Measurements from ENCODE around the gene INPP4B. TPM values are rescaled to one million over a fixed set of nuclear protein-coding genes. Genes with fewer than 3 reads are reported as not detected.
"Not testable (repeated sequence)": the region's sequence is repeated elsewhere in the genome, so short reads cannot be mapped to it uniquely, and the experiment has no call there.

INPP4B gene
- polyA plus RNA-seq, 12 donors: 17.7 to 45.1 (median 36.1) TPM; not detected in 1

DNA sequence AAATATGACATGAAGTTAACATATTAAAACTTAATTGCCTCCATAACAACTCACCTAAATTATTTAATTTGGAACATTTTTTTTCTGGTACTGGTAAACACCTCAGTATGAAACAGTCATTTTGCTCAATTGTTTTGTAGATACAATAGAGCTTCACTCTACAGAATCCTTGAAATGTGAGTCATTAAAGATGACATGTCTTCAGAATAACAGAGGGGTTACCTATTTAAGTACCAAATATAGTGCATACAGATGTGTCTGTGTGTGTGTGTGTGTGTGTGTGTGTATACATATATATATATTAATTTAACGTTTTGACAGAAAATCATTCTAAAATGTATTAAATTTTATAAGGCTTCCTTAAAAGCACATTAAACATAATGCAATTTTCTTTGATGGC lies 297.6 kb downstream of the INPP4B start:
- DNase-seq: no peak

DNA sequence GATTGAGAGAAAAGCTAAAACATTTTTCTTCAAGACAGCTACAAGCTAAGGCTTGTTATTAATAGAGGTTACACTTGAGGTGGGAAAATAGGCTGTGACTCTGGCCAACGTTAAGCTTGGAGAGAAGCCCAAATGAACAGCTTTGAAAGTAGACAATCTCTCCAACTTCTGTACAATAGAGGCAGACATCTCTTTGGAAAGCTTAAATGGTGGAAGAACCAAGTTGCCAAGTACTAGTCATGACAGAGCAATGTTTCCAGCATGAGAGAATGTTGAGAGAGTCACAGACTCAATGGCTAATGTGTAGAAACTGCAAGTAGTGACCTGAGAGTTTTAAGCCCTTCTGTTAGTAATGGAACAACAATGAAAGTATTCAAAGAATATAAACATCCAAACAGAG lies 298.1 kb downstream of the INPP4B start:
- peak; percentile 14 for DNase-seq

DNA sequence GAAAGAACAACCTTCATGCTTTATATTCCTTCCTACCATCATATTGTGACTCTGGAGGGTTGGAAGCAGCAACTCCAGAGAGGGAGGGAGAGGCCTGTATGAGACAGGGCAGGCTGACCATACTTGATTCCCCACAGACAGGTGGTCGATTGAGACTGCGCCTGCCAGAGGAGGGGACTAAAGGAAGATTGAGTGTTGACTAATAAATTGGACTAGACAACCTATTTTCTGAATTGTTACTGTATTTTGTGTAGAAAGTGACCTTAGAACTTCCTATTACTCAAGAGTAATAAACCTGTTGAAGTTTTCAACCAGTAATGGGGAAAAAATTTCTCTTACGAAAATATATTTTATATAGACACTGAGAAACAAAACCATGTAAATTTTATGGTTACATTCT lies 301.5 kb downstream of the INPP4B start:
- no peak for DNase-seq

DNA sequence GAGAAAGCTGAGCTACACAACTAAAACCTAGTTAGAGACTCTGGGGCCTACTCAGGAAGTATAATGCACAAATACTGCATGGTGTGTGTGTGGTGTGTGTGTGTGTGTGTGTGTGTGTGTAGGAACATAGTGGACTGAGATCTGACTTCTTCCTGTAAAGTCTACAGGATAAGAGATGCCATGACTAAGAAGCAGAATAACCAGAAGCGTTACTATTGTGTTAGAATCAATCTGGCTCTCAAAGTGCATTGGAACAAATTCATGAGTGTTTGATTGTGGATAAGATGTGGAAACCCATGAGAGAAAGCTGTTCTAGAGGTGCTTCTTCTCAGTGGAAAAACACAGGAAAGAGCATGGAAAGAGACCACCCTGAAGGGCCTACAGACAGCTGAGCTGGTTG lies 302.1 kb downstream of the INPP4B start:
- DNase-seq: no peak

DNA sequence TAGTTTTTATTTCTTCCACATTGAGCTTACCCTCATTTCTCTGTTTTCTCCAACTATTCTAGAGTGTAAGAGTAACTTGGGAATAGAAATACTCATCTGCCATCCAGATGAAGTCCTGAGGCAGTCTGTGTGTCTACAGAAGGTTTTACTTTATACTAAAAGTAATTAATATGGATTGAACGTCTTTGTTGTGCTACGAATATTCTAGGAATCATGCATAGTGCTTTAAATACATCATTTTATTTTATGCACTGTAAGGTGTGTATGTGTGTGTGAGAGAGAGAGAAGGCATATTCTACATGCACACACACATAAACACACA lies 305.7 kb downstream of the INPP4B start:
- DNase-seq: no peak

DNA sequence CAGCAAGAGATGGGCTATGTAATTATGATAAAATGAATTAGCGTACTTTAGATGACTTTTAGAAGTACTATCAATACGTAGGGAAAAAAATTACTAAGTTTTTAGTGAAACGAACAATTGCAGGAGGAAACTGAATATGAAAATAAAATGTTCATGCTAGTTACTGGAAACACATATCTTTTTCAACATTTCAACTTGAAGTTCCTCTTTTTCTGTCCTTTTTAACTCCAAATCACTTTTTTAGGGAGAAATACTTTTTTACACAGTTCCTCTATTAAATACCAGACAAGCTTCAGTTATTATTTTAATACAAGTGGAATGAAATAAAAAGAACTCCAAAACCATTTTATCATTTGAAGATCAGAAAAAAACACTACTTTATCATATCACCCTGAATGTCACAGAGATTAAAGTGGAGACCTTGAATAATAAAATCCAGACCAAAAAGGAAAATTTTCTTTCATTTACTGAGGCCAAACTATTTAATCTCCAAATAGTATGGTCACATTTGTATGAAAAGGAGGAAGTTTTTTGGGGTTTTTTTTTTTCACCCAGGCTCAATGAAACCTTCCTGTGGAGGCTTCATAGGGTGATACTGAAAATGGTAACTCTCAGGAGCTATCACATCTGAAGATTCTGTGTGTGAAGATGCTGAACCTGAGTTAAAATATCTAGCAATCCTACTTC lies 306.2 kb downstream of the INPP4B start:
- no peak for DNase-seq

DNA sequence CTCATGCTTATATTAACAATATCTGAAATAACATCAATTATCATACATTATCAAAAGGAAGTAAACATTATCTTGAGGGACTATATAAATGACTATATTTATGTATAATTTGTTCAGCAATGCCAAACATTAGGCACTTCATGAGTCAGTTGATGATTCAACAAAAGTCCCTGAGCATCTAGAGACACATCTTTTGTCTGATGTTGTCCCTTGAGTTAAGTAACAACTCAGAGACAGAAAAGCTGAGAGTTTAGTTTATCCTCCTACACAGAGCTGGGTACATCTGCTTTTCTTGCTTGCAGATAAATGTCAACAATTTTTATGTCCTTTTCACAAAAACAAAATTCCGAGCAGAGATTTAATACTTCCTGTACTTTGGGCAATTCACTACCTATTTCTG lies 311.1 kb downstream of the INPP4B start:
- DNase-seq: no peak

DNA sequence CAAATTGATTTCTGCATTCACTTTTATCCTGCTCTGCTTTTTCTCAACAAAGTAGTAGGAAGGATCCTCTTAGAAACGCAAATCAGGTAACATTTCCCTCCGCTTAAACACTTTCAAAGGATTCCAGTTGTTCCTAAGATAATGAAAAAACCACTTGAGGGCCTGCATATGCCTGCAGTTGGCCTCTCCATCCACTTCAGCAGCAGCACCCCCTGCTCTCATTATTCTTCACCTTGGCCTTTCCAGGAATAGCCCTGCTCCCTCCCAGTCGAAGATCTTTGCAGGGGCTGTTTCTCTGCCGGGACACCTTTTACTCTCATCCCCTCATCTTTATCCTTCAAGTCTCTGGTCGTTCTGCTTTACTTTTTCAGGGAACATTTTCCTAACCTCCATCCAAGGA lies 314.0 kb downstream of the INPP4B start:
- DNase-seq: no peak

DNA sequence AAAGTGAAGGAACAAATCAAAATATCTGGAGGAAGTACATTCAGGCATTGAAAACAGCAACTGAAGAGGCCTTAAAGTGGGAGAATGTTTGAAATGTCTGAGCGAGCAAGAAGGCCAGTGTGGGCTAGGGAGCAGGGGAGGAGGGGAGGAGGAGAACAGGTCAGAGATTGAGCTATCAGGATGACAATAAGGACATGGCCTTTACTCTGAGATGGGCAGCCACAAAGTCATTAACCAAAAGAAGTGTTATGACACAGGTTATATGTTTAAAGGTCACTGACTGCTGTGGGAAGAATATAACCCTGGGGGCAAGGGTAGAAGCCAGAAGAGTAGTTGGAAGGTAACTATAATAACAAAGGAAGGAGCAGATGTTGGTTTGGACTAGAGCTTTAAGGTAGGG lies 315.4 kb downstream of the INPP4B start:
- DNase-seq: no peak

DNA sequence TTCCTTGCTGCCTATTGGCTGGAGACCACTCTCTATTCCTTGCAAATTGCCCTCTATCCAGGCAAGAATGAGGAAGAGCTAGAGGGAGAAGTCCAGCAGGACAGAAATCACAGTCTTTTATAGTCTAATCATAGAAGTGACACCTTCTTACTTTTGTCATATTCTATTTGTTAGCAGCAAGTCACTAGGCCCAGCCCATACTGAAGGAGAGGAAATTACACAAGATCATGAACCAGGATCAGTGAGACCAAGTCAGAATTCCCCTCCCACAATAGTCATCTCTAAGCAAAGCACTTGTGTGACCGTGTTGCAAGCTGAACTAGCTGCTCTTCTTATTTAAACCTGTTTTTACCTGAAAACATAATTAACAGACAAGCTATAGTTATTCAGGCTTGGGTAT lies 317.7 kb downstream of the INPP4B start:
- no peak for DNase-seq

DNA sequence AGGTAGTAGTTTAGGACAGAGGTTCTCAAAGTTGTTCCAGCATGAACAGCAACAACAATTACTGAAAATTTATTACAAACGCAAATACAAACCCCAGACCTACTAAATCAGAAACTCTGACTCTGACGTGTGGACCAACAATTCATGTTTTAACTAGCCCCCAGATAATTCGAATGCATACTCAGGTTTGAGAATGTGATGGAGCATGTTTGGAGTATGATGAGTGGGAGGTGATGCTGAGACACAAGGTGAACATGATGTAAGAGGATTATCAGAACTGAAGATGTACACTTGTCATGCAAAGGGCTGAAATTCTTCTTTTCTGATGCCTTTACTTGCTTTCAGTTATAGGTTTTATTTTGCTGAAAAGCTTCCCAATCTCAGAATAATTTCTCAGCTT lies 323.0 kb downstream of the INPP4B start:
- no peak for DNase-seq

DNA sequence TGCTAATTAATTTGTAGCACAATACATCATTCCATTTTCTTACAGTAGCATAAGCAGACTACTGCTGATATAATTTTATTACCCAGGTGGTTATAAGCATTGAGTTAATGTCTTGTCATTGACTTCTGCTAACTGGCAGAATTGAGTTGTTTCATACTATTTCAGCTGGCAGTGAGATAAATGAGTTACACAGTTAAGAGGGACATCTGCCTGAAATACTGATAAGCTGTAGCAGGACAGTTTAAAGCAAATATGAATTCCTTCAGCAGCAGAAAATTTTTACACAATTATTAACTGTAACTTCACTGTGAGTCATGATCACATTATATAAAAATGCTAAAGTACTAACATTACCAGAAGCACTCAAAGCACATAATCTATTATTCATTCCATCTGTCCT lies 326.8 kb downstream of the INPP4B start:
- no peak for DNase-seq

DNA sequence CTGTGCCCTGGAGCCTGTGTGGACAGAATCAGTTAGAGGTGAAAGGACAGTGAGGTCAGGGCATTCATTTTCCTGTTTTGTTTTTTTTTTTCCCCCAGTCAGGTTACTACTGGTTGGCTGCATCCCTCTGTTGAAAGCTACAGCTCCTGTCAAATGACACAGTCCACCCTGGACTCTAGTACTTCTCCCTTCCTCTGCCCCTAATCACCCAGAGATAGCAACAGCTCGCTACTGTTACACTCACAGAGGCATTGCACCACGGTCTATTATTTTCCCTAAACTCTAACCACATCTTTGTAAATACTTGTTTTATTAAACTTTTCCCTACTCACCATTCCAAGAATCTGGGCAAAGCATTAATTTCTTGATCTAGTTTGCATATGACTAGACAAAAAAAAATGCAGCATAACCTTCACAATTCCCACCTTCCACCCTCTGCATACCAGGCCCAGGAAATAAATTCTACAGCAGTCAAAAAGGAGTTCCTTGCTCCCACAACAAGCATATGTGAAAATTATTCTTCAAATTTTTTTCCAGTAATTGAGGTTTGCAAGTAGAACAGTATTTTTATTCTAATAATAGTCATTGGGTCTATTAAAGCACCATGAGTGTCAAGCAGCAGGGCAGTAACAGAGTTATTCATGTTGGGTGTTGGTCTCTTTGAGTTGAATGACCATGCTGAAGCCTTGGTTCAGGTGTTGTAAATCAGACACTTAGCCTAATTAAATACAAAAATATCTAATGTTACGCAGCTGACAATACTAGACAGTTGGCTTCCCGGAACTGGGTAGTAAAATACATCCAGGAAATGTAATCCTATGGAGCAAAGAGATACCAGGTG lies 329.2 kb downstream of the INPP4B start:
- no peak for DNase-seq

DNA sequence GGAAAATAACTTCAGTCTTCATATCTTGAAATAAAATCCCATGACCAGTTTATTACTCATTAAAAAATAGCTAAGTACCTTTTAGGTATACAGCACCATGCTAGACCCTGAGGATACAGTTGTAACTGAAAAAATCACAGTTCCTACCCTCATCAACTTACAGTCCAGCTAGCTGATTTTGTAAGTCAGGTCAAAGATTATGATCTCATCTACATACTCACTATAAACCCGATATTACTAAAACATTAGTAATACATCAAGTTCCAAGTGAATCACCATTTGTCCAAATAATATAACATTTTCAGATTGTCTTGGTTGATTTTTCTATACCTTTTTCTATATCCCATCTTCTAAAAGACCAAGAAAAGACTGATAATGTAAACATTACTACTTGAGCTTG lies 333.9 kb downstream of the INPP4B start:
- DNase-seq: no peak

DNA sequence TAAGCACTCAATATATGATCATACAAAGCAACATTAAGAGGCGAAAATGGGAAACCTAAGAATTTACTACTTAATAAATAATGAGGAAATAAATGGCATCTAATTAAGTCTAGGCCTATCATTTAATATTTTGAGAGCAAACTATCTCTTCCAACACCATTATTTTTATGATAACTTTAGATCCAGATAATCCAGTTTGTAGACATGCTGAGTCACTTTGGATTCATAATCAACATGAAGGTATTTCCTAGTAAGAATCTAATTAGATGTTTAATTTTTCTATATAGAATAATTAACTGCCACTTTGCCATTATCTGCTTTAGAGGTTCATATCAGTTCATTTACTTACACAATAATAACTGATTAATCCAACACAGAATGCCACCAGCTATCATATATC lies 336.2 kb downstream of the INPP4B start:
- DNase-seq: no peak

DNA sequence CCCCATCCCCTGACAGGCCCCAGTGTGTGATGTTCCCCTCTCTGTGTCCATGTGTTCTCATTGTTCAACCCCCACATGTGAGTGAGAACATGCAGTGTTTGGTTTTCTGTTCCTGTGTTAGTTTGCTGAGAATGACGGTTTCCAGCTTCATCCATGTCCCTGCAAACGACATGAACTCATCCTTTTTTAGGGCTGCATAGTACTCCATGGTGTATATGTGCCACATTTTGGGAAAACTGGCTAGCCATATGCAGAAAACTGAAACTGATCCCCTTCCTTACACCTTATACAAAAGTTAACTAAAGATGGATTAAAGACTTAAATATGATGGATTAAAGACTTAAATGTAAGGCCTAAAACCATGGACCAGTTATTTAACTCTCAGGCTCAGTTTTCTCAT lies 336.7 kb downstream of the INPP4B start:
- DNase-seq: not testable (repeated sequence)

DNA sequence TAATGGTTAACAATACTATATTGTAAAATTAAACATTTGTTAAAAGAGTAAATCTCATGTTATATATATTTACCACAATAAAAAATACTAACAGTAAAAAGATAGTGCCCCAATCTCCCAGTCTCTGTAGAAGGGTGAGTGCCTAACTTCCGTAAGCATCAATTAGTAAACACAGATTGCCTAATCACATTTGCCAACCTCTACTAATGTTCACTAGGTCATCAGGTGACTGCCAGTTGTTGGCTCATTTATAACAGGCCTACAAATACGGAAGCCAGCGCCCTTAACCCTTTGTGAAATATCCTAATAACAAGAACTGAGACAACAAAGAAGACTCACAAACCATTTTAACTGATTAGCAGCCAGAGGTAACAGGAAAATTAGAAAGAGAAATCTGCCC lies 345.1 kb downstream of the INPP4B start:
- no peak for DNase-seq

DNA sequence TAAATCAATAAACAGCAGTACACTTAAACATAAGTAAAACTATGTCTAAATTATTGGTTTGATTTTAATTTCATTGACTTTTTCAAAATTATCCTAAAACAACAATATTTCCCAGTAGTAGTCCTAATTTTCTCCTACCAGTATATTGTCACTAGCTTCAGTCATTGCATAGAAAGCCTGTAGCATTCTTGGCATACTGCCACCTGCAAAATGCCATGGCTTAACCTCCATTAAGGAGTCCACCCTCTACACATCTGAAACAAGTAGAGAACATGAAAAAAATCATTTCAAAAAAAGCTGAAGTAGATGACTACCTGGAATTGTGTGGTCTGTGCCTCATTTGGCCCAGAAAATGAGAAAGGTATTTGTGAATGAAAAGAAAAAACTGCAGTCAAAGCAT lies 348.5 kb downstream of the INPP4B start:
- DNase-seq: no peak

DNA sequence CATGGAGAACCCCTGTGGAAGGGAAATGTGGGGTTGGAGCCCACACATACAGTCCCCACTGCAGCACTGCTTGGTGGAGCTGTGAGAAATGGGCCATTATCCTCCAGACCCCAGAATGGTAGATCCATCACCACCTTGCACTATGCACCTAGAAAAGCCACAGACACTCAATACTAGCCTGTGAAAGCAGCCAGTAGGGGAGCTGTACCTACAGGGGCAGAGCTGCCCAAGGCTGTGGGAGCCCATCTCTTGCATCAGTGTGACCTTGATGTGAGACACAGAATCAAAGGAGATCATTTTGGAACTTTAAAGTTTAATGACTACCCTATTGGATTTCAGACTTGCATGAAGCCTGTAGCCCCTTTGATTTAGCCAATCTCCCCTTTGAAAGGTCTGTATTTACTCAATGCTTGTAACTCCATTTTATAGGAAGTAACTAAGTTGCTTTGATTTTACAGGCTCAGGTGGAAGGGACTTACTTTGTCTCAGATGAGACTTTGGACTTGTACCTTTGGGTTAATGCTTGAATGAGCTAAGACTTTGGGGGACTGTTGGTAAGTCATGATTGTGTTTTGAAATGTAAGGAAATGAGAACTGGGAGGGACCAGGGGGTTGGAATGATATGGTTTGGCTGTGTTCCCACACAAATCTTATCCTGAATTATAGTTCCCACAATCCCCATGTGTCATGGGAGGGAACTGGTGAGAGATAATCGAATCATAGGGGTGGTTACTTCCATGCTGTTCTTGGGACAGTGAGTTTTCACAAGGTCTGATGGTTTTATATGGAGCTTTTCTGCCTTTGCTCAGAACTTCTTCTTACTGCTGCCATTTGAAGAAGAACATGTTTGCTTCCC lies 352.6 kb downstream of the INPP4B start:
- no peak for DNase-seq

DNA sequence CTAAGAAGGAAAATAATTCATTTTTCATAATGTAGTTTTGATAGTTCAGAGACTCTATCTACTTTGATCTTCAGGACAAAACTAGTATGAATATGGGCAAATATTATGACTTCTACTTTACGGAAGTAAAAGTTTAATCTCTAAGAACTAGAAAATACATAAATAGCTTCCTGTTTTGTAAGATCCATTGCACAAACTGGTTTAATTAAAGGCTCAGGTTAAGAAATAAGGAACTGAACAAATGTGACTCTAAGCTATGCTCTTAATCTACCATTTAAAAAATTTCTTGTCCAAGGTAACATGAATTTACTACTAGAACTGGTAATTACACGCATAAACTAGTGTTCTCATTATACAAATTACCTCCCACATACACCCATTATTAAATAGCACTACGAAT lies 360.6 kb downstream of the INPP4B start:
- no peak for DNase-seq

DNA sequence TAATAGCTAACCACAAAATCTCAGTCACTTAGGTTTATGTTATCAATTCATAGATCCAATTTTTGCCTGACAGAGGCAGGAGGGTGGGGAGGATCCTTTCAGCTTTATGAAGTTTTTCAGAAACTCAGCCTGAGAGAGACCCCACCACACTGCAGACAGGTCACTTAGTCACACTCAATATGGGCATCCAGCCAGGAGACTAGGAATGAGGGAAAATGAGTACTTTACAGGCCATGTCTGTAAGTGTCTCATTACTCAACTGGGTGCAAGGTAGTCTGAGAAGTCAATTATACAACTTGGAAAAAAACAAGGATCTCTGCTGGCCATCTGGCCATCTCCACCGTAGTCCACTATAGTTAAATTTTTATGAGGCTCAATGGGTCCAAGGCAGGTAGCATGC lies 365.9 kb downstream of the INPP4B start:
- no peak for DNase-seq

DNA sequence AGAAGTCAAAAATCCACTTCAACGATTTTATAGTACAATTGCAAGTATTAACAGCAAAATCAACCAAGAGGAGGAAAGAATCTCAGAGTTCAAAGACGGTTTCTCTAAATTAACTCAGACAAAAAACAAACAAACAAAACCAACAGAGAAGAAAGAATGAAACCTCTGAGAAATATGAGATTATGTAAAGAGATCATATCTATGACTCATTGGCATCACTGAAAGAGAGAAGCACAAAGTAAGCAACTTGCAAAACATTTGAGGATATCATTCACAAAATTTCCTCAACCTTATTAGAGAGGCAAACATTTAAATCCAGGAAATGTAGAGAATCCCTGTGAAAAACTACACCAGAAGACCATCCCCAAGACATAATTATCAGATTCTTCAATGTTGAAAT lies 370.4 kb downstream of the INPP4B start:
- no peak for DNase-seq

All from muscle of arm (tissue), 12 donors.